ENCODE data around the gene ARHGAP15. TPM values are rescaled to one million over a fixed set of nuclear protein-coding genes. Genes with fewer than 3 reads are reported as not detected.

ARHGAP15 gene
- polyA plus RNA-seq, 2 of the 4 experiments (the other 2 are of a cell fraction) = 0.34 TPM; not detected in 1

- TF ChIP-seq MAFK (IDR thresholded peaks at IDR 0.05; ENCODE audit: partially characterized antibody) = no peak
- TF ChIP-seq NR3C1 (IDR thresholded peaks at IDR 0.05) = no peak
- no peak for TF ChIP-seq USF2 (IDR thresholded peaks at IDR 0.05)
- no peak for TF ChIP-seq NPAS2 (CRISPR knock-in tag; IDR thresholded peaks at IDR 0.05; ENCODE audit: borderline replicate concordance)
- no peak for TF ChIP-seq RFX5 (IDR thresholded peaks at IDR 0.05)
- no peak for TF ChIP-seq CBX2 (IDR thresholded peaks at IDR 0.05; ENCODE audit: borderline replicate concordance, low read depth)
- no peak for TF ChIP-seq FOSL2 (IDR thresholded peaks at IDR 0.05)
- TF ChIP-seq FOSL2 (CRISPR knock-in tag; IDR thresholded peaks at IDR 0.05) = no peak
- no peak for TF ChIP-seq ZSCAN20 (CRISPR knock-in tag; IDR thresholded peaks at IDR 0.05)
- no peak for TF ChIP-seq FOSB (CRISPR knock-in tag; IDR thresholded peaks at IDR 0.05)
- no peak for TF ChIP-seq SREBF2 (IDR thresholded peaks at IDR 0.05)
- no peak for TF ChIP-seq HOXA7 (CRISPR knock-in tag; IDR thresholded peaks at IDR 0.05)
Measured at GRCh38 chr2:143431316-143431715, 302.1 kb downstream of the ARHGAP15 start (continued).

DNA sequence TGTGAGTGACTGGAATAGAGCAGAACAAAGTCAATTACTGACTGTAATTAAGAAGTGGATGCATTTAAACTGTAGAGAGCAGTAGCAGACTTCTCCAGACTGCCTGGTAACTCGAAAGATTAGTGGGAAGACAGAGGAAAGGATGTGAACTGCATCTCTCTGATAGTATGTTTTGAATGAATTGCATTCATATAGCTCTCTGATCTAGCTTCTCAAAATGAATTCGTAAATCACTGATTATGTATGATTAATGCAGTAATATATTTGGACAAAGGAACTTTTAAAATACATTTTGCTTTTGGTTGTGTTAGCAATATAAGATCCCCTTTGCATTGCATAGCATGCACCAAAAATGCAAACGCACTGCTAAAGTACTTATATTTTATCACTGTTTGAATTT lies 304.0 kb downstream of the ARHGAP15 start:
- Histone ChIP-seq H3K4me2 (no peak overlapping the region), H3K27ac (no peak overlapping the region), H3K9me3 (no peaks in the 10 kb centered on the region), H3K4me1 (no peaks in the 10 kb centered on the region), H3K4me3 (no peak overlapping the region)
- ATAC-seq (peak; percentile 33 to 47; a peak in 1 of 6 replicates), DNase-seq (ENCODE audit: low read depth in 1 of 2, low spot score in 1 of 2) (no peak), FAIRE-seq (no peak)
- CTCF ChIA-PET = no interaction called here
- TF ChIP-seq RAD21 (conservative IDR thresholded peaks at IDR 0.05 in 1 of 2, IDR thresholded peaks at IDR 0.05 in 1 of 2) (0 out of 5 replicates have a peak, but pooled peaks of 1 of the 2 experiments have one; percentile 11), JUNB (IDR thresholded peaks at IDR 0.05) (no peak)
- WGBS (ENCODE audit: missing lambda C conversion rate) = 35% methylated on average over 3 of the region's 3 CpGs
- POLR2A ChIA-PET = interaction anchor here (0.7 kb wide), 1 partner anchor 406 kb away, joined by 3 read pairs; no protein-coding TSS in a partner anchor

- H3K4me3 ChIP-seq = no peak overlapping the region
- DNase-seq (ENCODE audit: low read depth in 1 of 2, low spot score in 1 of 2) = no peak
- H3K4me2 ChIP-seq = no peak overlapping the region
- H3K4me1 ChIP-seq = no peaks in the 10 kb centered on the region
- ChIA-PET CTCF (no interaction called here), POLR2A (no interaction called here)
- TF ChIP-seq TFCP2L1 (CRISPR knock-in tag; IDR thresholded peaks at IDR 0.05) (no peak), HDAC2 (IDR thresholded peaks at IDR 0.05) (no peak), ZFP36 (IDR thresholded peaks at IDR 0.05; ENCODE audit: borderline replicate concordance, partially characterized antibody) (no peak), JUN (IDR thresholded peaks at IDR 0.05) (no peak), KDM1A (IDR thresholded peaks at IDR 0.05; ENCODE audit: low read depth) (no peak), FOXS1 (CRISPR knock-in tag; IDR thresholded peaks at IDR 0.05) (no peak), REST (IDR thresholded peaks at IDR 0.05) (no peak)
- no peak for FAIRE-seq
- no peak overlapping the region for H3K27ac ChIP-seq
- no peaks in the 10 kb centered on the region for H3K9me3 ChIP-seq
- no peak for ATAC-seq
Measured at GRCh38 chr2:143433840-143434239, 304.6 kb downstream of the ARHGAP15 start.

GRCh38 chr2:143434445-143434844 lies 305.2 kb downstream of the ARHGAP15 start:
- 41% methylated on average over 3 of the region's 3 CpGs for WGBS (ENCODE audit: missing lambda C conversion rate)
- H3K4me2 ChIP-seq = no peak overlapping the region
- no peak overlapping the region for H3K4me3 ChIP-seq
- DNase-seq (ENCODE audit: low read depth in 1 of 2, low spot score in 1 of 2) (no peak), ATAC-seq (no peak), FAIRE-seq (no peak)
- ChIA-PET CTCF (no interaction called here), POLR2A (no interaction called here)
- H3K4me1 ChIP-seq = no peaks in the 10 kb centered on the region
- H3K9me3 ChIP-seq = no peaks in the 10 kb centered on the region
- TF ChIP-seq TP53 (CRISPR knock-in tag; IDR thresholded peaks at IDR 0.05) = no peak
- no peak for TF ChIP-seq RARB (CRISPR knock-in tag; IDR thresholded peaks at IDR 0.05)
- no peak for TF ChIP-seq SREBF2 (IDR thresholded peaks at IDR 0.05)
- TF ChIP-seq FOSL2 (IDR thresholded peaks at IDR 0.05) = no peak
- no peak for TF ChIP-seq FOSL2 (CRISPR knock-in tag; IDR thresholded peaks at IDR 0.05)
- TF ChIP-seq ZNF302 (CRISPR knock-in tag; IDR thresholded peaks at IDR 0.05) = no peak
- TF ChIP-seq MAZ (IDR thresholded peaks at IDR 0.05; ENCODE audit: borderline replicate concordance, low read depth, low read length) = no peak
- H3K27ac ChIP-seq = no peak overlapping the region

Measured in A549 (cell line).